Measurements from ENCODE around the gene FHAD1.

Gene FHAD1

DNA sequence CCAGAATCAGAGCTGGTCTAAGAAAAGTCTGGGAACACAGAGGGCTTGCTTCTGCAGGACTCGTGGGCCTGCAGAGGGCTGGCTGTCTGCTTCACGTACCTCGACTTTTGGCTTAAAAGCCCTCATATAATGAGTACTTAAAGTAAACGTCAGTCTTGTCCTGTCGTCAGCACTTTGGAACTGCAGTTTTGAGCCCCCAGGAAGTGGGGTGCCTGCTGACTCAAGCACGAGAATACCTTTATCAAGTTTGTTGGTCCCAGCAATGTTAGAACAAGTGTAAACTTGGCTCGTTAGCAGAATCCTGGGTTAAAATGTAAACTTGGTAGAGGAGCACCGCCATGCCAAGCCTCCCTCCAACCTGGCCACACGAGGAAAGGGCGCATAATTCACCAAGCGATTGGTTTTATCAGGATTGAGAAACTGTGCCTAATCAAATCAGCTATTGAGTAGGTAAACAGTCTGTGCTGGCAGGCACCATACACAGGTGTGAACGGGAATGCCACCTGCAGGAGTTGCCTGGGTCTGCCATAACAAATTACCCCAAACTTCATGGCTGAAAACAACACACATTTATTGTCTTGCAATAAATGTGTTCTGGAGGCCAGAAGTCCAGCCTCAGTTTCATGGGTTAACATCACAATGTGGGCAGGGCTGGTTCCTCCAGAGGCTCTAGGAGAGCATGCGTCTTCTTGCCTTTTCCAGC is 45.0 kb upstream of the FHAD1 start:
- Histone ChIP-seq H3K4me1 (ENCODE audit: insufficient read depth, poor library complexity, severe bottlenecking) (peaks cover 25% of the 10 kb centered on the region), H3K9me3 (ENCODE audit: severe bottlenecking) (no peaks in the 10 kb centered on the region), H3K36me3 (ENCODE audit: low read depth) (no peaks in the 10 kb centered on the region; the same call in 1 of the 2 replicates), H3K27ac (ENCODE audit: poor library complexity, severe bottlenecking) (no peak overlapping the region), H3K27me3 (ENCODE audit: insufficient read depth, poor library complexity, severe bottlenecking) (no peaks in the 10 kb centered on the region), H3K4me3 (ENCODE audit: severe bottlenecking) (no peak overlapping the region)
- no peak for ATAC-seq (ENCODE audit: low read depth)
- TF ChIP-seq, protein P1, sequence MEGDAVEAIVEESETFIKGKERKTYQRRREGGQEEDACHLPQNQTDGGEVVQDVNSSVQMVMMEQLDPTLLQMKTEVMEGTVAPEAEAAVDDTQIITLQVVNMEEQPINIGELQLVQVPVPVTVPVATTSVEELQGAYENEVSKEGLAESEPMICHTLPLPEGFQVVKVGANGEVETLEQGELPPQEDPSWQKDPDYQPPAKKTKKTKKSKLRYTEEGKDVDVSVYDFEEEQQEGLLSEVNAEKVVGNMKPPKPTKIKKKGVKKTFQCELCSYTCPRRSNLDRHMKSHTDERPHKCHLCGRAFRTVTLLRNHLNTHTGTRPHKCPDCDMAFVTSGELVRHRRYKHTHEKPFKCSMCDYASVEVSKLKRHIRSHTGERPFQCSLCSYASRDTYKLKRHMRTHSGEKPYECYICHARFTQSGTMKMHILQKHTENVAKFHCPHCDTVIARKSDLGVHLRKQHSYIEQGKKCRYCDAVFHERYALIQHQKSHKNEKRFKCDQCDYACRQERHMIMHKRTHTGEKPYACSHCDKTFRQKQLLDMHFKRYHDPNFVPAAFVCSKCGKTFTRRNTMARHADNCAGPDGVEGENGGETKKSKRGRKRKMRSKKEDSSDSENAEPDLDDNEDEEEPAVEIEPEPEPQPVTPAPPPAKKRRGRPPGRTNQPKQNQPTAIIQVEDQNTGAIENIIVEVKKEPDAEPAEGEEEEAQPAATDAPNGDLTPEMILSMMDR (IDR thresholded peaks at IDR 0.05; ENCODE audit: poor library complexity, severe bottlenecking): peak; percentile 9
- no peak for DNase-seq (ENCODE audit: low spot score)

- H3K4me1 ChIP-seq (ENCODE audit: insufficient read depth, poor library complexity, severe bottlenecking): peaks cover 23% of the 10 kb centered on the region
- H3K27ac ChIP-seq (ENCODE audit: poor library complexity, severe bottlenecking): no peak overlapping the region
- no peaks in the 10 kb centered on the region for H3K36me3 ChIP-seq (ENCODE audit: low read depth)
- H3K9me3 ChIP-seq (ENCODE audit: severe bottlenecking): no peaks in the 10 kb centered on the region
- no peak overlapping the region for H3K4me3 ChIP-seq (ENCODE audit: severe bottlenecking)
- TF ChIP-seq, protein P1 (IDR thresholded peaks at IDR 0.05; ENCODE audit: poor library complexity, severe bottlenecking): no peak
- ATAC-seq (ENCODE audit: low read depth): no peak
- H3K27me3 ChIP-seq (ENCODE audit: insufficient read depth, poor library complexity, severe bottlenecking): no peaks in the 10 kb centered on the region
- no peak for DNase-seq (ENCODE audit: low spot score)
These were observed 42.1 kb upstream of the FHAD1 start for GRCh38 chr1:15204931-15205330.

DNA sequence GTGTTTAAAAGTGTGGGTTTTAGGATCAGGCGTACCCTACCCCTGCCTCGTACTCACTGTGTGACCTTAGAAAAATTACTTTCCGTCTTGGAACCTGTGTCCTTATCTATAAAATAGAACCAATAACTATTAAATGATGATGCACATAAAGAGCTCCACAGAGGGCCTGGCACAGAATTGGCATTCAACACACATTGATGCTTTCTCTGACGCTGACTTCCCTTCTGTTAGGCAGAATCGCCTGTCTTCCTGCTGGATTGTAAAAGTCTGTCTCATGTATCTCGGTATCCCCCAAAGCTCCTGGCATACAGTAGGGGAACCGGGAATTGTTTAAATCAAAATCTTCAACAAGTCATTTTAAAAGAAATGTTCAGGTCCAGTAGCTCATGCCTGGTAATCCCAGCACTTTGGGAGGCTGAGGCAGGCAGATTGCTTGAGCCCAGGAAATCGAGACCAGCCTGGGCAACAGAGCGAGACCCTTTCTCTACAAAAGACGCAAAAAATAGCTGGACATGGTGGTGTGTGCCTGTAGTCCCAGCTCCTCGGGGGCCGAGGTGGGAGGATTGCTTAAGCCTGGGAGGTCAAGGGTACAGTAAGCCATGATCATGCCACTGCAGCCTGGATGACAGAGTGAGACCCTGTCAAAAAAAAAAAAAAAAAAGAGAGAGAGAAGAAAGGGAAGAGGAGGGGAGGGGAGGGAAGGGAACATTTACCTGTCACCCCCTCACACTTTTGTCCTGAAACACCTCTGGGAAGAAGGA is 41.3 kb upstream of the FHAD1 start:
- no peaks in the 10 kb centered on the region for H3K9me3 ChIP-seq (ENCODE audit: severe bottlenecking)
- no peaks in the 10 kb centered on the region for H3K27me3 ChIP-seq (ENCODE audit: insufficient read depth, poor library complexity, severe bottlenecking)
- TF ChIP-seq, protein P1 (IDR thresholded peaks at IDR 0.05; ENCODE audit: poor library complexity, severe bottlenecking): no peak
- ATAC-seq (ENCODE audit: low read depth): no peak
- H3K4me3 ChIP-seq (ENCODE audit: severe bottlenecking): no peak overlapping the region
- DNase-seq (ENCODE audit: low spot score): no peak
- H3K4me1 ChIP-seq (ENCODE audit: insufficient read depth, poor library complexity, severe bottlenecking): peaks cover 14% of the 10 kb centered on the region
- no peak overlapping the region for H3K27ac ChIP-seq (ENCODE audit: poor library complexity, severe bottlenecking)
- H3K36me3 ChIP-seq (ENCODE audit: low read depth): peaks cover 6% of the 10 kb centered on the region; the same call in 1 of the 2 replicates

DNA sequence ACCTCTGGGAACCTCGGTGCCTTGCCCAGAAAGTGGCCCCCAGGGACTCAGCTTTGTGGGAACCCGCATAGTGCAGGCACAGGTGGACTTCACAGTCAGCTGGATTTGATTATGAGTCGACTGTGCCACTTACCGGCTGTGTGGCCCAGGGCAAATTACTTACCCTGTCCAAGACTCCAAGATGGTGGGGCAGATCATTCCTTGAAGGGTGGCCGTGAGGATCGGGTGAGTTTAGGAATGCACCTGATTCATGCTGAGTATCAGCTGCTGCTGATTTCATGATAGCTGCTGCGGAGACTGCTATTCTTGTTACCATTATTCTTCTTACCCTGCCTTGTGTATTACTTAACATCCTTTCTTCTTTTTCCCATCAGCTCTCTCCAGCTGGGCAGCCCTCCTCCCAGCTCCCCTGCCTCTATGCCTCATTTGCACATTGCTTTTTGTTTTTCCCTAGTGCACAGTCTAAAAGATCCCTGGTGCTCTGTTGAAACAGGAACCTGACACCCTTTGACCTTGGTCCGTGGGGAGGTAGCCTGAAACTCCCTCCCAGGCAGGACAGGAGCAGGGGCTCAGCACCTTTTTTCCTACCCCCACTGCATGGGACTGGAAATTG is 40.5 kb upstream of the FHAD1 start:
- TF ChIP-seq, protein P1 (IDR thresholded peaks at IDR 0.05; ENCODE audit: poor library complexity, severe bottlenecking): no peak
- DNase-seq (ENCODE audit: low spot score): no peak
- H3K36me3 ChIP-seq (ENCODE audit: low read depth): peaks cover 13% of the 10 kb centered on the region
- H3K27ac ChIP-seq (ENCODE audit: poor library complexity, severe bottlenecking): no peak overlapping the region
- no peaks in the 10 kb centered on the region for H3K9me3 ChIP-seq (ENCODE audit: severe bottlenecking)
- H3K4me3 ChIP-seq (ENCODE audit: severe bottlenecking): no peak overlapping the region
- peak; percentile 67; the same call in 2 of the 3 replicates for ATAC-seq (ENCODE audit: low read depth)
- H3K4me1 ChIP-seq (ENCODE audit: insufficient read depth, poor library complexity, severe bottlenecking): peaks cover 7% of the 10 kb centered on the region
- no peaks in the 10 kb centered on the region for H3K27me3 ChIP-seq (ENCODE audit: insufficient read depth, poor library complexity, severe bottlenecking)
